Measurements from ENCODE around the gene RMI2.

DNA sequence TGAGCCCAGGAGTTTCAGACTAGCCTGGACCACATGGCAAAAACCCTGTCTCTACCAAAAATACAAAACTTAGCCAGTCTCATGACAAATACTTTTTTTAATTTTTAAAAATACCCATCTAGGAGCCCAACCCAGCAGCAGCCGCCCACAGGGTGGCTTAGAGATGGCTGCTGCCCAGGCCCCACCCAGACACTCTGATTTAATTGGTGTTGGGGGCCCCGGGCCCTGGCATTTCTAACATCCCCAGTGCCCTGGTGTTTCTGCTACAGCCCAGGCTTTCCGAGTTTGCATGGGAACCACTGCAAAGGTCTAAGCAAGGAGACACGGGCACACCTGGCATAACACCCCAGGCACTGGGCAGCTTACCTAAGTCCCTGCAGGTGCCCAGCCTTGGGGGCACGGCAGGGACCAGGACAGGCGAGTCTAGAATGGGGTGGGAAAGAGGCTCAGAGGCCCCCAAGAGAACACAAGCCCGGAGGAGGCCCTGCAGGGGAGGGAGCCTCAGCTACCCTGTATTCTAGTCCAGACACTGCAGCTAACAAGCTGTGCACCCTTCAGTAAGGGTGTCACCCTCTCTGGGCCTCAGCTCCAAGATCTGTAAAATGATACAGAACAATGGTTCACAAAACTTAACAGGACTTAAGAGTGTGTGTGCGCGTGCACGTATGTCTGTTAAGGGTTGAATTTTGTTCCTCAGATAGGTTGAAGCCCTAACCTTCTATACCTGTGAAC, 48.8 kb downstream of the RMI2 start:
- TF ChIP-seq REST (IDR thresholded peaks at IDR 0.05) (no peak), SP1 (IDR thresholded peaks at IDR 0.05) (no peak), FOXA1 (IDR thresholded peaks at IDR 0.05) (no peak)
- TF ChIP-seq, protein P1, sequence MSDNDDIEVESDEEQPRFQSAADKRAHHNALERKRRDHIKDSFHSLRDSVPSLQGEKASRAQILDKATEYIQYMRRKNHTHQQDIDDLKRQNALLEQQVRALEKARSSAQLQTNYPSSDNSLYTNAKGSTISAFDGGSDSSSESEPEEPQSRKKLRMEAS (IDR thresholded peaks at IDR 0.05) = no peak

All from liver (tissue), 2 donors.